Liver (tissue), 3 donors: Measurements from ENCODE around the gene MBP.

Experiments used
- ATF3 ChIP-seq: IDR thresholded peaks from 2 replicates; pipeline ENCODE4 v1.6.1; 2016; ENCODE audit warnings: antibody characterized with exemption
- CTCF ChIP-seq: fragments of 150-350 bp; IDR thresholded peaks from 2 replicates; pipeline ENCODE4 v1.5.1; 2017; ENCODE audit warnings: improper control_type of control experiment, low read depth, low read length; ENCODE audit not compliant: missing input control
- EGR1 ChIP-seq, 2 donors: IDR thresholded peaks; 2 replicates each; pipeline ENCODE4 v1.6.1; 2016 to 2018; ENCODE audit warnings: antibody characterized with exemption in 2 of 2, low read depth in 2 of 2
- GABPA ChIP-seq, 2 donors: IDR thresholded peaks in 1 of 2; conservative IDR thresholded peaks in 1 of 2; 2 replicates each; pipeline ENCODE4 v1.6.1; 2016; ENCODE audit warnings: antibody characterized with exemption in 2 of 2, mild to moderate bottlenecking in 1 of 2, moderate library complexity in 1 of 2
- HNF4A ChIP-seq, 2 donors: conservative IDR thresholded peaks; 2 replicates each; pipeline ENCODE4 v1.6.1; 2016; ENCODE audit warnings: antibody characterized with exemption in 2 of 2, mild to moderate bottlenecking in 2 of 2
- MAX ChIP-seq: IDR thresholded peaks from 2 replicates; pipeline ENCODE4 v1.6.1; 2016; ENCODE audit warnings: antibody characterized with exemption
- RAD21 ChIP-seq, 2 donors: IDR thresholded peaks; 2 replicates each; pipeline ENCODE4 v1.6.1; 2016; ENCODE audit warnings: antibody characterized with exemption in 2 of 2, mild to moderate bottlenecking in 2 of 2
- REST ChIP-seq: IDR thresholded peaks from 2 replicates; pipeline ENCODE4 v1.6.1; 2016; ENCODE audit warnings: antibody characterized with exemption, mild to moderate bottlenecking
- RXRA ChIP-seq, 2 donors: IDR thresholded peaks; 2 replicates each; pipeline ENCODE4 v1.6.1; 2017 to 2018; ENCODE audit warnings: antibody characterized with exemption in 2 of 2, mild to moderate bottlenecking in 1 of 2
- TAF1 ChIP-seq: conservative IDR thresholded peaks from 2 replicates; pipeline ENCODE4 v1.6.1; 2016; ENCODE audit warnings: antibody characterized with exemption, mild to moderate bottlenecking
- YY1 ChIP-seq: IDR thresholded peaks from 2 replicates; pipeline ENCODE4 v1.6.1; 2016; ENCODE audit warnings: antibody characterized with exemption, mild to moderate bottlenecking
- donor health status: healthy.
- donor health status: healthy.

- TF ChIP-seq CTCF (no peak), GABPA (IDR thresholded peaks at IDR 0.05 in 1 of 2, conservative IDR thresholded peaks at IDR 0.05 in 1 of 2) (no peak), EGR1 (IDR thresholded peaks at IDR 0.05; ENCODE audit: low read depth in 2 of 2) (no peak), HNF4A (conservative IDR thresholded peaks at IDR 0.05) (no peak), RAD21 (IDR thresholded peaks at IDR 0.05) (no peak), ATF3 (no peak), REST (no peak), YY1 (no peak), RXRA (IDR thresholded peaks at IDR 0.05) (no peak), MAX (no peak), TAF1 (no peak)
These were observed 30.9 kb downstream of the MBP start for GRCh38 chr18:77101410-77102258.
